ENCODE measurements around the gene SEC22C.

Gene SEC22C, protein sequence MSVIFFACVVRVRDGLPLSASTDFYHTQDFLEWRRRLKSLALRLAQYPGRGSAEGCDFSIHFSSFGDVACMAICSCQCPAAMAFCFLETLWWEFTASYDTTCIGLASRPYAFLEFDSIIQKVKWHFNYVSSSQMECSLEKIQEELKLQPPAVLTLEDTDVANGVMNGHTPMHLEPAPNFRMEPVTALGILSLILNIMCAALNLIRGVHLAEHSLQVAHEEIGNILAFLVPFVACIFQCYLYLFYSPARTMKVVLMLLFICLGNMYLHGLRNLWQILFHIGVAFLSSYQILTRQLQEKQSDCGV

DNA sequence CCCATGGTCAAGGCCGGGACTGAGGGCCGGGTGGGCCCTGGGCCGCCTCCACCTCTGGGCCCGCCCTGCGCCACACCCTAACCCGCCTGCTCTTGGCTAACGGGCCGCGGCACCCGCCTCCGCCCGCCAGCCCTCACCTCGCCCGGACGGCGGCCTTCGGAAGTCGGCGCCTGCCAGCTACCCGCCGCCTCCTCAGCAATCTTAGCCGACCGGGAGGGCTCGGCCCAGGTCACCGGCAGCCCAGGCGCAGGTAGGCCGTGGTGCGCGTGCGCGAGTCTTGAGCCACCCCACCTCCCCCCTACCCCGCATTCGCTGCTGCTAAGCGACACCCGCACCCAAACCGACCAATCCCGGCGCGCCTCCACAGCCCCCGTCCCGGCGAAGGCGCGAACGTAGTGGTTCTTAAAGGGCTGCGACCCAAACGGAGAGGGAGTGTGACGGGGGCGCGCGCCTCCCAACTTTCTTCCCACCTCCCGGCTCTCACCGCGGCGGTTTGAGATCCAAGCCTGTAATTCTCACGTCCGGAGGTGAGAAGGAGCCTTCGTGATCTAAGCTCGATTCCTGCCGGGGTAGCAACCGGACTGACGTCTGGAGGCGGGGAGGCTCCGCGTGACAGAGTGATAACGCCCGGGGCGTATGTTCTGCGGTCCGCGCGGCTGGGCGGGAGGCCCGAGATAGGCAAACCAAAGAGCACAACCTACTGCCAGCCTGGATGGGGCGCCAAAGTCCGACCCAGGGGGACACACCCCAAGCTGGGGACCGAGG, at the start of gene SEC22C:
Gene SEC22C (minus strand): TSS at position 259 of the 765 bp plus-strand sequence. CDS start 12,921 bp downstream, outside the sequence.
- peak; percentile 97 for DNase-seq (ENCODE audit: low read depth, low spot score)
- peaks cover 24% of the 10 kb centered on the region for H3K36me3 ChIP-seq (ENCODE audit: insufficient read depth, insufficient read length, low read length)
- peak within 1 kb of the TSS; percentile 96 for H3K9ac ChIP-seq (ENCODE audit: insufficient read length, low read depth)
- no peaks in the 10 kb centered on the region for H3K27me3 ChIP-seq (ENCODE audit: insufficient read depth, insufficient read length)
- peak within 1 kb of the TSS; percentile 79 for H3K4me3 ChIP-seq (ENCODE audit: insufficient read length, low read depth)
- H3K9me3 ChIP-seq (ENCODE audit: insufficient read depth, low read length): no peaks in the 10 kb centered on the region; the same call in 1 of the 2 replicates
- TF ChIP-seq ZNF274 (IDR thresholded peaks at IDR 0.05; ENCODE audit: low read depth, low read length) (no peak), SUZ12 (IDR thresholded peaks at IDR 0.05; ENCODE audit: extremely low read depth, insufficient read depth, insufficient read length) (no peak), YY1 (IDR thresholded peaks at IDR 0.05; ENCODE audit: insufficient read depth, insufficient read length) (no peak)
- no peaks in the 10 kb centered on the region for H3K4me1 ChIP-seq (ENCODE audit: insufficient read depth, insufficient read length)

DNA sequence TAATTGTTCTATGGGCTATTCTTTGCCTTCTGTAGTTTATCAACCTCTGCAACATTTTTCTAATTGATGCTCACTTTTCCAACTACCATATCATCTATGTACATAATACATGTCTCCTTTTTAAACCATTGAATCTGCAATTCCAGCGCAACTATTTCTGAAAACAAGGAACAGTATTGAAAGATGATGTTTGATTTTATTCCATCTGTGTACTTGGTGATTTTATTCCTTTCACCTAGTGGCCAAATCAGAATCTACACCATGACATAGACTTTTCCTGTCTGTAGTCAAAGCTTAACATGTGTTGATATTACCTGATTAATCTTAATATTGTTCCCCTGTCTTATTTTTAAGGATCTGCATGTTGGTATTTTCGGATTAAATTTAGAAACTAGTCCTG, 31.7 kb upstream of the SEC22C start:
- TF ChIP-seq ZNF274 (IDR thresholded peaks at IDR 0.05; ENCODE audit: low read depth, low read length) (no peak), SUZ12 (IDR thresholded peaks at IDR 0.05; ENCODE audit: extremely low read depth, insufficient read depth, insufficient read length) (no peak), YY1 (IDR thresholded peaks at IDR 0.05; ENCODE audit: insufficient read depth, insufficient read length) (no peak)
- Histone ChIP-seq H3K9me3 (ENCODE audit: insufficient read depth, low read length) (no peaks in the 10 kb centered on the region), H3K4me1 (ENCODE audit: insufficient read depth, insufficient read length) (no peaks in the 10 kb centered on the region), H3K9ac (ENCODE audit: insufficient read length, low read depth) (no peak overlapping the region), H3K4me3 (ENCODE audit: insufficient read length, low read depth) (no peak overlapping the region), H3K27me3 (ENCODE audit: insufficient read depth, insufficient read length) (no peaks in the 10 kb centered on the region), H3K36me3 (ENCODE audit: insufficient read depth, insufficient read length, low read length) (peaks cover 62% of the 10 kb centered on the region)
- no peak for DNase-seq (ENCODE audit: low read depth, low spot score)

DNA sequence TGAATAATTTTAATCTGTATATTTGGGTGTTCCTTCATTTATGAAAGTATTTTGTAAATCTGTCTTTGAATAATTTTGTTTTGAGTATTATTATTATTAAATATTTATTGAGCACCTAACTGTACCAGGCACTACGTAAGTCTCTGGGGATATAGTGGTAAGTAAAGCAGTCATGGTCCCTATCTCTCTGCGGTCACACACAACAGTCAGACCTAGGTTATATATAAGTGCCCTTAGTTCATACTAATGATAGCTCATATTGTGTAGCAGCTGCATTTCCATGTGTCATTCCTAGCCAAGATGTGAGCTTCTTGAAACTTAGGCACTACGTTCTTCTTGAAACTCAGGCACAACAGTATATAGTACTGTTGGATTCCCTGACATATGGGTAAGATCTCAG, 31.2 kb upstream of the SEC22C start:
- Histone ChIP-seq H3K4me3 (ENCODE audit: insufficient read length, low read depth) (no peak overlapping the region), H3K36me3 (ENCODE audit: insufficient read depth, insufficient read length, low read length) (peaks cover 64% of the 10 kb centered on the region), H3K9me3 (ENCODE audit: insufficient read depth, low read length) (no peaks in the 10 kb centered on the region), H3K4me1 (ENCODE audit: insufficient read depth, insufficient read length) (no peaks in the 10 kb centered on the region), H3K27me3 (ENCODE audit: insufficient read depth, insufficient read length) (no peaks in the 10 kb centered on the region), H3K9ac (ENCODE audit: insufficient read length, low read depth) (no peak overlapping the region)
- no peak for DNase-seq (ENCODE audit: low read depth, low spot score)
- TF ChIP-seq ZNF274 (IDR thresholded peaks at IDR 0.05; ENCODE audit: low read depth, low read length): no peak
- no peak for TF ChIP-seq YY1 (IDR thresholded peaks at IDR 0.05; ENCODE audit: insufficient read depth, insufficient read length)
- TF ChIP-seq SUZ12 (IDR thresholded peaks at IDR 0.05; ENCODE audit: extremely low read depth, insufficient read depth, insufficient read length): no peak

DNA sequence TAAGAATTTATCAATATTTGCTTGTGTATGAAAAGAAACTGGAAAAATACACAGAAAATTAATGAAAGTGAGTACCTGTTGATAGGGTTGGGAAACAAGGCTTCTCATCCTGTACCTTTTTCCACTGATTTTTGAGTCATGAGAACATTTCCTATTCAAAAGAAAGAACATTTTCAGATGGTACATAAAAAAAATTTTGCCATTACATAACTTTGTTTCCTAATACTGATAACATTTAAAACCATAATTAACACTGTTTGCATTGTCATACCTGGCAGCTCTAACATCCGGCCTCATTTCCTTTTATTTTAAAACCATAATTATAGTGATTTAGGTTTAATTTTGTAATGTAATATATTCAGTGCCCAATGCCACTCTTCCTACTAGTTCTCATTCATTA, 30.4 kb upstream of the SEC22C start:
- Histone ChIP-seq H3K4me3 (ENCODE audit: insufficient read length, low read depth) (no peak overlapping the region), H3K9me3 (ENCODE audit: insufficient read depth, low read length) (no peaks in the 10 kb centered on the region), H3K4me1 (ENCODE audit: insufficient read depth, insufficient read length) (no peaks in the 10 kb centered on the region), H3K27me3 (ENCODE audit: insufficient read depth, insufficient read length) (no peaks in the 10 kb centered on the region), H3K9ac (ENCODE audit: insufficient read length, low read depth) (no peak overlapping the region), H3K36me3 (ENCODE audit: insufficient read depth, insufficient read length, low read length) (peaks cover 64% of the 10 kb centered on the region)
- no peak for DNase-seq (ENCODE audit: low read depth, low spot score)
- TF ChIP-seq YY1 (IDR thresholded peaks at IDR 0.05; ENCODE audit: insufficient read depth, insufficient read length): no peak
- no peak for TF ChIP-seq ZNF274 (IDR thresholded peaks at IDR 0.05; ENCODE audit: low read depth, low read length)
- TF ChIP-seq SUZ12 (IDR thresholded peaks at IDR 0.05; ENCODE audit: extremely low read depth, insufficient read depth, insufficient read length): no peak

DNA sequence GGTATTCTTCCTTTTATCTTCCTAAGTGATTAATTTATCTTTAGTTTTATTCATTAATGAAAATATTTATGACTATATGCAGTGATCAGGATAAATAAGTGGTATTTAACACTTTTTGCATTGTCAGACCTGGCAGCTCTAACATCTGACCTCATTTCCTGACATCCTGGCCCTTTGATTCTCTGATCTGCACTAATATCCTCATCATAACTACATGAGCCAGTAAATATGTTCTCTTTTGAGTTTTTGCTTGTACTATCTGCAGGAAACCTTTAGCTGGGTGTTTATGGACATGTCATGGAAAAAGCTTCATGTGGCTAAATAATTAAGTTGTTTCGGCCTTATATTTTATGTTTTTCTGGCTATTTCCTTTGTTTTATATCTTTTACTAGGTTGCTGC, 29.2 kb upstream of the SEC22C start:
- Histone ChIP-seq H3K27me3 (ENCODE audit: insufficient read depth, insufficient read length) (no peaks in the 10 kb centered on the region), H3K9ac (ENCODE audit: insufficient read length, low read depth) (no peak overlapping the region), H3K36me3 (ENCODE audit: insufficient read depth, insufficient read length, low read length) (peaks cover 66% of the 10 kb centered on the region), H3K4me3 (ENCODE audit: insufficient read length, low read depth) (no peak overlapping the region), H3K4me1 (ENCODE audit: insufficient read depth, insufficient read length) (no peaks in the 10 kb centered on the region), H3K9me3 (ENCODE audit: insufficient read depth, low read length) (no peaks in the 10 kb centered on the region)
- no peak for TF ChIP-seq ZNF274 (IDR thresholded peaks at IDR 0.05; ENCODE audit: low read depth, low read length)
- TF ChIP-seq YY1 (IDR thresholded peaks at IDR 0.05; ENCODE audit: insufficient read depth, insufficient read length): no peak
- no peak for DNase-seq (ENCODE audit: low read depth, low spot score)

DNA sequence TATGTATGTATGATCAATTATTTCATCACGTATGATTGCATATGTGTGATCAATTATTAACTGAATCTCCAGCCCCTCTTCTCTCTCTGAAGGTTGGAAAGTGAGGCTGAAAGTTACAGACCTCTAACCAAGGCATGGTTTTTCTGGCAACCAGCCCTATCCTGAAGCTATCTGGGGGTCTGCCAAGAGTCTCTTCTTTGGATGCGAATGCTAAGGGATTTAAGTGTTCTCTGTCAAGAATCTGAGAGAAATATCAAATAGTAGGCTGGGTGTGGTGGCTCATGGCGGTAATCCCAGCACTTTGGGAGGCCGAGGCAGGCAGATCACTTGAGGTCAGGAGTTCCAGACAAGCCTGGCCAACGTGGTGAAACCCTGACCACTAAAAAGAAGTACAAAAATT, 26.8 kb upstream of the SEC22C start:
- no peaks in the 10 kb centered on the region for H3K27me3 ChIP-seq (ENCODE audit: insufficient read depth, insufficient read length)
- H3K4me3 ChIP-seq (ENCODE audit: insufficient read length, low read depth): no peak overlapping the region
- TF ChIP-seq SUZ12 (IDR thresholded peaks at IDR 0.05; ENCODE audit: extremely low read depth, insufficient read depth, insufficient read length) (no peak), YY1 (IDR thresholded peaks at IDR 0.05; ENCODE audit: insufficient read depth, insufficient read length) (no peak), ZNF274 (IDR thresholded peaks at IDR 0.05; ENCODE audit: low read depth, low read length) (no peak)
- H3K36me3 ChIP-seq (ENCODE audit: insufficient read depth, insufficient read length, low read length): peaks cover 73% of the 10 kb centered on the region
- H3K9me3 ChIP-seq (ENCODE audit: insufficient read depth, low read length): no peaks in the 10 kb centered on the region
- H3K4me1 ChIP-seq (ENCODE audit: insufficient read depth, insufficient read length): no peaks in the 10 kb centered on the region
- H3K9ac ChIP-seq (ENCODE audit: insufficient read length, low read depth): no peak overlapping the region
- DNase-seq (ENCODE audit: low read depth, low spot score): no peak

DNA sequence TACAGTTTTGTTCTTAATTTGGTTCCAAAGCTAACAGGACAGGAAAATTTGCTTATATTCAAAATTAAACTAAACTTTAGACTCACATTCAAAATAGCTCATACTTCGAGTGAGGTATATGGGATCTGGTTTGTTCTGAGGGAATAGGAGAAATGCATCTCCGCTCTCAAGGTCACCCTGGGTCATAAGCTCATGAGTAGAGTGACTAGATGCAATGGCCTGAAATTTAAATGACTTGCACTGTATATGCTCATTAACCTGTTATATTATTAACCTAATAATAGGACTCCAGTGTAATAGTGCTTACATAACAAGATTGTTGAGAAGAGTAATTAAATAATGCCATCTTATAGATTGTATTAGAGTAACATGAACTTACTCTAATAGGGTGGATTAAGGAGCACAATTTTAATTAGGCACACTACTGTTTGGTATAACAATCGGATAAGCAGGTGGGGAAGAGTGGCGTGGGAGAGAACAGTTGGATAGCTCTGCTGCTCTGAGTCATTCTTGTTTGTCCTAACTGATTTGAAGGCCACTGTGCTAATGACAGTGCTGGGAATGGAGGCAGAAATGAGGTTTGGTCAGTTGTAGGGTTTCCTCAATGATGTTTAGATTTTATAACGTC, 23.9 kb upstream of the SEC22C start:
- DNase-seq (ENCODE audit: low read depth, low spot score): no peak
- Histone ChIP-seq H3K9ac (ENCODE audit: insufficient read length, low read depth) (no peak overlapping the region), H3K27me3 (ENCODE audit: insufficient read depth, insufficient read length) (no peaks in the 10 kb centered on the region), H3K36me3 (ENCODE audit: insufficient read depth, insufficient read length, low read length) (peaks cover 65% of the 10 kb centered on the region), H3K4me1 (ENCODE audit: insufficient read depth, insufficient read length) (no peaks in the 10 kb centered on the region), H3K9me3 (ENCODE audit: insufficient read depth, low read length) (no peaks in the 10 kb centered on the region), H3K4me3 (ENCODE audit: insufficient read length, low read depth) (no peak overlapping the region)
- TF ChIP-seq ZNF274 (IDR thresholded peaks at IDR 0.05; ENCODE audit: low read depth, low read length) (no peak), YY1 (IDR thresholded peaks at IDR 0.05; ENCODE audit: insufficient read depth, insufficient read length) (no peak), SUZ12 (IDR thresholded peaks at IDR 0.05; ENCODE audit: extremely low read depth, insufficient read depth, insufficient read length) (no peak)
